H1 (cell line): Measurements from ENCODE around the gene PHF23. TPM values are rescaled to one million over a fixed set of nuclear protein-coding genes. Genes with fewer than 3 reads are reported as not detected.

Experiments used
- CBX8 ChIP-seq: fragments of 300-800, 300-1000 bp; sonication (generic); IDR thresholded peaks from 2 replicates; pipeline ENCODE4 v1.7.1; 2016; ENCODE audit warnings: low read depth, low read length, borderline replicate concordance
- CEBPB ChIP-seq: IDR thresholded peaks from 2 replicates; pipeline ENCODE4 v1.6.1; 2012; ENCODE audit warnings: low read depth, low read length
- KDM4A ChIP-seq: IDR thresholded peaks from one replicate; pipeline ENCODE4 v1.7.1; 2012; ENCODE audit warnings: low read depth, mild to moderate bottlenecking, moderate library complexity, low read length, inconsistent platforms; ENCODE audit not compliant: severe bottlenecking
- NANOG ChIP-seq: IDR thresholded peaks from 2 replicates; pipeline ENCODE4 v1.6.1; 2011; ENCODE audit warnings: low read length, low read depth, mild to moderate bottlenecking, inconsistent platforms; ENCODE audit not compliant: insufficient read depth, poor library complexity, severe bottlenecking
- RFX5 ChIP-seq: IDR thresholded peaks from 2 replicates; pipeline ENCODE4 v1.6.1; 2011; ENCODE audit warnings: low read depth, low read length, improper control_type of control experiment, borderline replicate concordance
- RNF2 ChIP-seq: fragments of 200-900, 300-1000 bp; sonication (generic); IDR thresholded peaks from 2 replicates; pipeline ENCODE4 v1.7.1; 2016; ENCODE audit warnings: borderline replicate concordance, low read depth, mild to moderate bottlenecking, antibody characterized with exemption, low read length; ENCODE audit not compliant: poor library complexity, severe bottlenecking; ENCODE audit errors: missing control alignments
- SIX5 ChIP-seq: IDR thresholded peaks from 2 replicates; pipeline ENCODE4 v1.6.1; 2011; ENCODE audit warnings: mild to moderate bottlenecking, low read depth, low read length
- SP2 ChIP-seq: IDR thresholded peaks from 2 replicates; pipeline ENCODE4 v1.6.1; 2012; ENCODE audit warnings: mild to moderate bottlenecking, low read length, inconsistent platforms
- polyA plus RNA-seq, 7 experiments: library from polyadenylated mRNA; depleted of rRNA in 3 of 7; stranded (reverse) in 5 of 7; unstranded in 2 of 7; fragments of >200 nt in 5 of 7; fragments of 200-250 nt in 2 of 7; gene quantifications; 1 replicate in 5 of 7; 2 replicates in 1 of 7; 4 replicates in 1 of 7; pipeline versions ENCODE4 v1.2.1 to v1.2.3, GENCODE V29; 2011 to 2013; ENCODE audit warnings: missing spikeins in 2 of 7, mixed read lengths in 2 of 7
- total RNA-seq: library from RNA; stranded (reverse); fragmentation: NEBNext Ultra II Directional; extraction: Animal tissue kit (Norgen Biotek cat#: 25700); gene quantifications from 2 replicates; pipeline ENCODE4 v1.2.1, GENCODE V29; 2021
- TF ChIP-seq, protein P1 (sequence below): IDR thresholded peaks from 2 replicates; pipeline ENCODE4 v1.6.1; 2012; ENCODE audit warnings: low read length, inconsistent platforms
- TF ChIP-seq, protein P2 (sequence below): IDR thresholded peaks from 2 replicates; pipeline ENCODE4 v1.6.1; 2012; ENCODE audit warnings: inconsistent platforms

The PHF23 gene
- total and polyA plus RNA-seq, 2 of the 8 experiments (the other 6 are each of a cell fraction or from before 2014, with no cell fraction given), result 47.5 to 62.8 TPM

- TF ChIP-seq, protein P1, sequence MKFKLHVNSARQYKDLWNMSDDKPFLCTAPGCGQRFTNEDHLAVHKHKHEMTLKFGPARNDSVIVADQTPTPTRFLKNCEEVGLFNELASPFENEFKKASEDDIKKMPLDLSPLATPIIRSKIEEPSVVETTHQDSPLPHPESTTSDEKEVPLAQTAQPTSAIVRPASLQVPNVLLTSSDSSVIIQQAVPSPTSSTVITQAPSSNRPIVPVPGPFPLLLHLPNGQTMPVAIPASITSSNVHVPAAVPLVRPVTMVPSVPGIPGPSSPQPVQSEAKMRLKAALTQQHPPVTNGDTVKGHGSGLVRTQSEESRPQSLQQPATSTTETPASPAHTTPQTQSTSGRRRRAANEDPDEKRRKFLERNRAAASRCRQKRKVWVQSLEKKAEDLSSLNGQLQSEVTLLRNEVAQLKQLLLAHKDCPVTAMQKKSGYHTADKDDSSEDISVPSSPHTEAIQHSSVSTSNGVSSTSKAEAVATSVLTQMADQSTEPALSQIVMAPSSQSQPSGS, result no peak
- TF ChIP-seq CEBPB (no peak), RNF2 (no peak), SIX5 (no peak), RFX5 (no peak), KDM4A (no peak), SP2 (no peak), NANOG (no peak), CBX8 (no peak)
- TF ChIP-seq, protein P2, sequence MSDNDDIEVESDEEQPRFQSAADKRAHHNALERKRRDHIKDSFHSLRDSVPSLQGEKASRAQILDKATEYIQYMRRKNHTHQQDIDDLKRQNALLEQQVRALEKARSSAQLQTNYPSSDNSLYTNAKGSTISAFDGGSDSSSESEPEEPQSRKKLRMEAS, result no peak
Measured at GRCh38 chr17:7217113-7217987, 21.9 kb downstream of the PHF23 start (continued).
